ENCODE data around the gene POLK.
A peak's percentile ranks its signal among the peaks of the same experiment; 100 is the strongest.
"Not testable (repeated sequence)": the region's sequence is repeated elsewhere in the genome, so short reads cannot be mapped to it uniquely, and the experiment has no call there.

Gene POLK

GRCh38 chr5:75551471-75551870, 39.8 kb downstream of the POLK start:
- DNase-seq (ENCODE audit: low spot score) = no peak

GRCh38 chr5:75552764-75553163, 41.1 kb downstream of the POLK start:
- DNase-seq (ENCODE audit: low spot score) = no peak

DNA sequence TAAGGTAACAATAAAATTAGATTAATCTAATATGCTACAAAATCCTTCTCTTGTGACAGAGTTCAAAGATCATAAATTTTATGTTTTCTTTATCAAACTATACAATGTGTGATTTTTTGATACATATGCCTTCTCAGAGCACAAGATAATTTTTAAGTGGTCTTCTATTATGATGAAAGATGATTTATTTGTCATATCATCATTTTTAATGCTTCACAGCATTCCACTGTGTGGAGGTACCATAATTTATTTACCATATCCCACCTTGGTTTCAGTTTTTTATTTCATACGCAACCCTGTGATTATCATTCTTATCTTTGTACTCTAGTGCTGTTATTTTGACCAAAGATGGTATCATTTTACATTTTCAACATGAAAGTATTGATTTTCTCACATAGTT, 41.7 kb downstream of the POLK start:
- no peak for DNase-seq (ENCODE audit: low spot score)

- no peak for DNase-seq (ENCODE audit: low spot score)
These were observed 46.5 kb downstream of the POLK start for GRCh38 chr5:75558221-75558620.

GRCh38 chr5:75558981-75559632, 47.4 kb downstream of the POLK start:
- DNase-seq (ENCODE audit: low spot score) = no peak

DNA sequence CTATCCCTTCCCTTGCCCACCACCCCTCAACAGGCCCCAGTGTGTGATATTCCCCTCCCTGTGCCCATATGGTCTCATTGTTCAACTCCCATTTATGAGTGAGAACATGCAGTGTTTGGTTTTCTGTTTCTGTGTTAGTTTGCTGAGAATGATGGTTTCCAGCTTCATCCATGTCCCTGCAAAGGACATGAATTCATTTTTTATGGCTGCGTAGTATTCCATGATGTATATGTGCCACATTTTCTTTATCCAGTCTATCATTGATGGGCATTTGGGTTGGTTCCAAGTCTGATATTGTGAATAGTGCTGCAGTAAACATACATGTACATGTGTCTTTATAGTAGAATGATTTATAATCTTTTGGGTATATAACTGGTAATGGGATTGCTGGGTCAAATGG, 49.0 kb downstream of the POLK start:
- not testable (repeated sequence) for DNase-seq (ENCODE audit: low spot score)

- not testable (repeated sequence) for DNase-seq (ENCODE audit: low spot score)
These were observed 54.5 kb downstream of the POLK start for GRCh38 chr5:75565991-75566709.

DNA sequence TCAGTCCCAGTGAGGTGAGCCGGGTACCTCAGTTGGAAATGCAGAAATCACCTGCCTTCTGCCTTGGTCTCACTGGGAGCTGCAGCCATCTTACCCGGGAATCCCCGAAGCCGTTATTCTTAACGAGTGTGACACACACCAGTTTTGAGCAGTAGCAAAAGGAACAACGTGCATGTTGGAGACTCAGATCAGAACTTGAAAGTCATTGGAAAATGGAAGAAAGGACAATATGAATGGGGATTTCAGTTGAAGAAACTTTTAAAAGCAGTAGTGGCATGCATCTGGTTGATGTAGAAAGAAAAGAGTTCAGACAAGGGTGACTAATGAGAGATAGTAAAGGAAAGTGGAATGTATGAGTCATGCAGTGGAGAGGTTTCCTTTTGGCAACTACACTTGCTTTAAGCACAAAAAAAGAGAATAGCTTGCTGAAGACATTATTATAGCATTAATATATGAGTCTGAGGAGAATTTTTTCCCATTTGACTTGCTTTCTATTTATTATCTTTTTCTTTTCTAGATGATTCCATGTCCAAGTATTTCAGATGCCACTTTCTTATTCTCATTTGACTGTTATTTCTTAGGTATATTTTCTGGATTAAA, 55.1 kb downstream of the POLK start:
- peak; percentile 57 for DNase-seq (ENCODE audit: low spot score)

GRCh38 chr5:75567710-75568109, 56.0 kb downstream of the POLK start:
- no peak for DNase-seq (ENCODE audit: low spot score)

- no peak for DNase-seq (ENCODE audit: low spot score)
These were observed 56.5 kb downstream of the POLK start for GRCh38 chr5:75568202-75568601.

- no peak for DNase-seq (ENCODE audit: low spot score)
These were observed 59.9 kb downstream of the POLK start for GRCh38 chr5:75571547-75571946.

GRCh38 chr5:75574791-75575190, 63.1 kb downstream of the POLK start:
- DNase-seq (ENCODE audit: low spot score) = no peak

- not testable (repeated sequence) for DNase-seq (ENCODE audit: low spot score)
These were observed 66.6 kb downstream of the POLK start for GRCh38 chr5:75578280-75578679.

DNA sequence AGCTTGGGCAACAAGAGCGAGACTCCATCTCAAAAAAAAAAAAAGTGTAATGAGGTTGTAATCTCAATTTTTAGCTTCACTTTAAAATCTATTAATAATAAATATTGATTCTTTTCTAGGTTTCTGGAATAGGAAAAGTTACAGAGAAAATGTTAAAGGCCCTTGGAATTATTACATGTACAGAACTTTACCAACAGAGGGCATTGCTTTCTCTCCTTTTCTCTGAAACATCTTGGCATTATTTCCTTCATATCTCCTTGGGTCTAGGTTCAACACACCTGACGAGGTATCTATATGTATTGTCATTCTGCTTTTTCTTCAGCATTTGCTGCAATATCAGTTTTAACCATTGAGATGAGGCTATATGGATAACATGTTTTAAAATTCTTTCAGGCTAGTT, 73.0 kb downstream of the POLK start:
- no peak for DNase-seq (ENCODE audit: low spot score)

GRCh38 chr5:75588666-75589065, 77.0 kb downstream of the POLK start:
- DNase-seq (ENCODE audit: low spot score) = no peak

GRCh38 chr5:75600535-75600934, 88.8 kb downstream of the POLK start:
- no peak for DNase-seq (ENCODE audit: low spot score)

GRCh38 chr5:75601567-75601966, 89.9 kb downstream of the POLK start:
- DNase-seq (ENCODE audit: low spot score) = no peak

GRCh38 chr5:75601996-75602395, 90.3 kb downstream of the POLK start:
- no peak for DNase-seq (ENCODE audit: low spot score)

- DNase-seq (ENCODE audit: low spot score) = no peak
These were observed 91.7 kb downstream of the POLK start for GRCh38 chr5:75603371-75603770.

DNA sequence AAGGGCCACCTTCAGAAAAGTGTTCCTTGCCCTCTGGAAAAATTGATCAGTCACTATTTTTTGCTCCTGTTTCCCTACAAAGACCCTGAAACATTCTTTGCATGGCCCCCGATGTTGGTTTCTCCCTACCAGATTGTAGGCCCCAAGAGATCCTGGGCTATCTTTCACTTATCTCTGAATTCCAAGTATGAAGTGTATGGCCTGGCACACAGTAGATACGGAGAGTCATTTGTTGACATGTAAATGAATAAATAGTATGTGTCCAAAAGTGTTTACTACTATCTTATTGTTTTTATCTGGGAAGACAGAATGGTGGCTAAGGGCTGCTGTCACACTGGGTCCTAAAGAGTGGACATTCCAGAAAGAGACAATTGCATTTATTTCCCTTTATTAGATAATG, 92.1 kb downstream of the POLK start:
- no peak for DNase-seq (ENCODE audit: low spot score)

- DNase-seq (ENCODE audit: low spot score) = not testable (repeated sequence)
These were observed 95.7 kb downstream of the POLK start for GRCh38 chr5:75607341-75607740.

GRCh38 chr5:75608870-75609269, 97.2 kb downstream of the POLK start:
- DNase-seq (ENCODE audit: low spot score) = no peak

DNA sequence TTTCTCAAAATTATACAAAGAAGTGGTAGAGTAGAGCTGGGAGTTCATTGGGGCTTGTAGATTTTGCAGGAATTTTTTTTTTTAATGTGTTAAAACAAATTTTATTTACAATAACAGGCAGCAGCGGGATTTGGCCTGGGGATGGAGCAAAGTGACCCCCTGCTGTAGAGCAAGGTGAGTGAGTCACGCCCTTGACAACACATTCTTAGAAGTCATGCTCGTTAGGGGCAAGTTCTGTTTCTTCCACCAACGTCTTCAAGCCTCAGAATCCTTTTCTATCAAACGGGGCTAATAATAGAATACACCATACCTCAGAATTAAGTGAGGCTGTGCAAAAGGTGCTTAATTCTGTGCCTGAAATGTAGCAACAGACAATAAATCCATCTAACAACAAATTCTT, 98.5 kb downstream of the POLK start:
- no peak for DNase-seq (ENCODE audit: low spot score)
